ENCODE data around the gene GIGYF2. TPM values are rescaled to one million over a fixed set of nuclear protein-coding genes. Genes with fewer than 3 reads are reported as not detected.

The GIGYF2 gene
- total and polyA plus RNA-seq, 3 donors from 2014 or later = 107 to 173 (median 150) TPM

- Histone ChIP-seq H3K27ac (no peak overlapping the region), H3K36me3 (ENCODE audit: low read depth, missing control alignments) (no peaks in the 10 kb centered on the region), H3K4me1 (no peaks in the 10 kb centered on the region), H3K4me3 (no peak overlapping the region), H3K9me3 (no peaks in the 10 kb centered on the region), H3K27me3 (no peaks in the 10 kb centered on the region)
- intact Hi-C loops (cut with DNase I; ENCODE audit: low total_unique reads) = no loop called here
- no peak for DNase-seq
- TF ChIP-seq POLR2A (IDR thresholded peaks at IDR 0.05) (no peak), CTCF (IDR thresholded peaks at IDR 0.05) (no peak)
- 94 to 100% methylated on average over 1 of the region's 1 CpG for whole genome bisulfite sequencing, 2 donors
These were observed 168.0 kb downstream of the GIGYF2 start for GRCh38 chr2:232865165-232865564.

DNA sequence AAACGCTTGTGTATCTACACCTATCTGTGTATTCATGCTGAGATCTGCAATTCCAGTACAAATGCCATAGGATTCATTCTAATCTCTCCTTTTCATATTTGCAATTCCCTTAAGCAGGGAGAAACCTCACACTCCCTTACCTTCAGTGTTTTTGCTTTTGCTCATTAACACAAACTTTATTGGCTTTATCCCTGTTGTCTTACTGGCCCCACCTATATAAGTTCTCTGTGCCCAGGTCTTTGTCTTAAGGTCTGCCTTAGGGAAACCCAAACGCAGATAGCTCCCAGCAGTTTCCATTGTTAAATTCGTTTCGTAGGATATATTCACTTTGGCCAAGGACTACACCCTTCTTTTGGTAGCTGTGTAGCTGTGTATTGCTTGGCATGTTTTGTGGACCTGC is 169.0 kb downstream of the GIGYF2 start:
- H3K27me3 ChIP-seq = no peaks in the 10 kb centered on the region
- intact Hi-C loops (cut with DNase I; ENCODE audit: low total_unique reads) = no loop called here
- 91% methylated on average over 4 of the region's 4 CpGs for WGBS, 2 donors
- DNase-seq = no peak
- H3K9me3 ChIP-seq = no peaks in the 10 kb centered on the region
- H3K4me3 ChIP-seq = no peak overlapping the region
- H3K36me3 ChIP-seq (ENCODE audit: low read depth, missing control alignments) = no peaks in the 10 kb centered on the region
- H3K4me1 ChIP-seq = no peaks in the 10 kb centered on the region
- H3K27ac ChIP-seq = no peak overlapping the region
- TF ChIP-seq CTCF (IDR thresholded peaks at IDR 0.05) (no peak), POLR2A (IDR thresholded peaks at IDR 0.05) (no peak)

- no peak overlapping the region for H3K4me3 ChIP-seq
- no peaks in the 10 kb centered on the region for H3K36me3 ChIP-seq (ENCODE audit: low read depth, missing control alignments)
- H3K27me3 ChIP-seq = no peaks in the 10 kb centered on the region
- TF ChIP-seq CTCF (IDR thresholded peaks at IDR 0.05) (no peak), POLR2A (IDR thresholded peaks at IDR 0.05) (no peak)
- H3K9me3 ChIP-seq = no peaks in the 10 kb centered on the region
- H3K4me1 ChIP-seq = peaks cover 15% of the 10 kb centered on the region
- no peak for DNase-seq
- WGBS, 2 donors = 74 to 81% methylated on average over 15 of the region's 15 CpGs
- intact Hi-C loops (cut with DNase I; ENCODE audit: low total_unique reads) = no loop called here
- H3K27ac ChIP-seq = no peak overlapping the region
These were observed 172.2 kb downstream of the GIGYF2 start for GRCh38 chr2:232869138-232870017.

DNA sequence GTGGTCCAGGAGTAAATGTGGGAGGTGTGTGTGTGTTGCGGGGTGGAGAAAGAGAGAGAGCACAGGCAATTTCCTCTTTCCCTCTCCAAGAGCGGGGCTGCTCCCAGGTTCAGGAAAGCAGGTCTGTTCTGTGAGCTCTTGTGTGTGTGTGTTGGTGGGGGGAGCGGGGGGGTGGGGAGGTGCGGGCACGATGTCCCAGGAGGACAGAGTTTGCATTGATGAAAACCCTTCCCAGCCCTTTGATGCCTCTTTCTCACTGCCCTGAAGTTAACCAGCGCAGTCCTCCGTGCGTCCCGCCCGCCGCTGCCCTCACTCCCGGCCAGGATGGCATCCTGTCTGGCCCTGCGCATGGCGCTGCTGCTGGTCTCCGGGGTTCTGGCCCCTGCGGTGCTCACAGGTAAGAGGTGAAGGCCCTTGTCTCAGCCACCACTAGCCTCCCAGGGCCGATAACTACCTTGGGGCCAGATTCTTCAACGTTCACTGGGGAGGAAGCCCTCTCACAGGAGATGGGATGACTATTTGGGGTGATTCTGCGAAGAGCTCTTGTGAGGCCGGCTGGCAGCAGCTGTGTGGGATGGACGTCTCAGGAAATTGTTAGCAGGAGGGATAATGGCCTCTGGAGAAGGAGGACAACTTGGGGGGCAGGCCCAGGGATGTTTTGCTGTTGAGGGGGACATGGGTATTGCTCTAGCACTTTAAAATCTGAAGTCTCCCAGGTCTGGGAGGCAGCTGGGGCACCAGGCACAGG is 173.1 kb downstream of the GIGYF2 start, which contains the start of gene SNORC:
SNORC (plus strand) TSS at position 247 of the 748 bp plus-strand sequence; CDS start at position 325, 78 bp downstream.
- WGBS, 2 donors = 85 to 90% methylated on average over 15 to 21 of the region's 21 CpGs
- no peaks in the 10 kb centered on the region for H3K27me3 ChIP-seq
- no peak for TF ChIP-seq CTCF (IDR thresholded peaks at IDR 0.05)
- TF ChIP-seq POLR2A (IDR thresholded peaks at IDR 0.05) = no peak
- intact Hi-C loops (cut with DNase I; ENCODE audit: low total_unique reads) = no loop called here
- no peak for DNase-seq
- H3K9me3 ChIP-seq = no peaks in the 10 kb centered on the region
- no peaks in the 10 kb centered on the region for H3K36me3 ChIP-seq (ENCODE audit: low read depth, missing control alignments)
- H3K4me3 ChIP-seq = no peak within 1 kb of the TSS
- no peak within 1 kb of the TSS for H3K27ac ChIP-seq
- peaks cover 17% of the 10 kb centered on the region for H3K4me1 ChIP-seq
